PC-9 (cell line): Measurements from ENCODE around the gene CTSW. TPM values are rescaled to one million over a fixed set of nuclear protein-coding genes. Genes with fewer than 3 reads are reported as not detected.

Source experiments
- BruUV-seq: library from RNA; stranded (reverse); fragments of 400-500 nt; replicated peaks from 2 replicates; lab custom pipeline; 2021; lab: Mats Ljungman, UMichigan
- CTCF ChIA-PET: fragments of 300-600 bp; sonication (Branson Sonifier 250); formaldehyde crosslinking; loops from one replicate; lab custom pipeline; 2022; ENCODE audit warnings: antibody characterized with exemption; lab: Charles Lee
- POLR2A ChIA-PET: fragments of 300-600 bp; sonication (Branson Sonifier 250); formaldehyde crosslinking; loops from one replicate; lab custom pipeline; 2022; ENCODE audit warnings: antibody characterized with exemption; ENCODE audit not compliant: unreplicated experiment; lab: Charles Lee
- DNase-seq, 2 experiments: peaks; one replicate each; pipeline versions ENCODE4 v3.0.0 to v3.0.0-alpha.2; 2015 to 2022; ENCODE audit warnings: mixed read lengths in 1 of 2
- H2AFZ ChIP-seq: fragments of 200-600 bp; sonication (generic); 2 replicates; pipeline ENCODE4 v1.8.1; 2017; ENCODE audit warnings: antibody characterized with exemption
- H3F3A ChIP-seq: fragments of 200-600 bp; sonication (generic); 2 replicates; pipeline ENCODE4 v1.8.1; 2017; ENCODE audit warnings: antibody characterized with exemption, mild to moderate bottlenecking, low read depth; ENCODE audit not compliant: insufficient read depth
- H3K27ac ChIP-seq: fragments of 200-600 bp; sonication (generic); 2 replicates; pipeline ENCODE4 v1.6.1; 2016; ENCODE audit warnings: mixed run types
- H3K27me3 ChIP-seq: fragments of 200-600 bp; sonication (generic); 2 replicates; pipeline ENCODE4 v1.6.1; 2016; ENCODE audit warnings: low read depth, mixed run types; ENCODE audit not compliant: insufficient read depth
- H3K36me3 ChIP-seq: fragments of 200-600 bp; sonication (generic); 2 replicates; pipeline ENCODE4 v1.6.1; 2016; ENCODE audit warnings: low read depth, mixed run types
- H3K4me1 ChIP-seq: fragments of 200-600 bp; sonication (generic); replicated peaks from 2 replicates; pipeline ENCODE4 v1.6.1; 2016; ENCODE audit warnings: mixed run types; ENCODE audit not compliant: insufficient read depth
- H3K4me2 ChIP-seq: fragments of 200-600 bp; sonication (generic); 2 replicates; pipeline ENCODE4 v1.6.1; 2017; ENCODE audit warnings: mixed run types
- H3K4me3 ChIP-seq: fragments of 200-600 bp; sonication (generic); 2 replicates; pipeline ENCODE4 v1.6.1; 2016; ENCODE audit warnings: mixed run types
- H3K79me2 ChIP-seq: fragments of 200-600 bp; sonication (generic); 2 replicates; pipeline ENCODE4 v1.6.1; 2017; ENCODE audit warnings: low read depth, mixed run types
- H3K9me2 ChIP-seq: fragments of 200-600 bp; sonication (generic); 2 replicates; pipeline ENCODE4 v1.8.1; 2017; ENCODE audit warnings: mild to moderate bottlenecking; ENCODE audit not compliant: insufficient read depth
- H3K9me3 ChIP-seq: fragments of 200-600 bp; sonication (generic); 2 replicates; pipeline ENCODE4 v1.8.1; 2016; ENCODE audit warnings: low read depth; ENCODE audit not compliant: insufficient read depth
- H4K20me1 ChIP-seq: fragments of 200-600 bp; sonication (generic); 2 replicates; pipeline ENCODE4 v1.8.1; 2017; ENCODE audit not compliant: insufficient read depth
- EZH2 ChIP-seq: fragments of 200-600 bp; sonication (generic); IDR thresholded peaks from 2 replicates; pipeline ENCODE4 v1.8.0; 2017; ENCODE audit warnings: antibody characterized with exemption, low read depth
- intact Hi-C: fragments of 100-400 bp; cut with micrococcal nuclease; formaldehyde crosslinking; loops from one replicate; pipeline ENCODE4 v1.10.0; 2022; ENCODE audit not compliant: unreplicated experiment
- total RNA-seq: library from RNA; stranded (reverse); gene quantifications from 2 replicates; pipeline ENCODE4 v1.2.3, GENCODE V29; 2021
- TF ChIP-seq, protein P1 (sequence below): fragments of 200-600 bp; sonication (generic); conservative IDR thresholded peaks from 2 replicates; pipeline ENCODE4 v1.6.1; 2017; ENCODE audit warnings: mixed run types, antibody characterized with exemption, mild to moderate bottlenecking, moderate library complexity

The CTSW gene
- total RNA-seq, 1 experiment from 2014 or later, result not detected

DNA sequence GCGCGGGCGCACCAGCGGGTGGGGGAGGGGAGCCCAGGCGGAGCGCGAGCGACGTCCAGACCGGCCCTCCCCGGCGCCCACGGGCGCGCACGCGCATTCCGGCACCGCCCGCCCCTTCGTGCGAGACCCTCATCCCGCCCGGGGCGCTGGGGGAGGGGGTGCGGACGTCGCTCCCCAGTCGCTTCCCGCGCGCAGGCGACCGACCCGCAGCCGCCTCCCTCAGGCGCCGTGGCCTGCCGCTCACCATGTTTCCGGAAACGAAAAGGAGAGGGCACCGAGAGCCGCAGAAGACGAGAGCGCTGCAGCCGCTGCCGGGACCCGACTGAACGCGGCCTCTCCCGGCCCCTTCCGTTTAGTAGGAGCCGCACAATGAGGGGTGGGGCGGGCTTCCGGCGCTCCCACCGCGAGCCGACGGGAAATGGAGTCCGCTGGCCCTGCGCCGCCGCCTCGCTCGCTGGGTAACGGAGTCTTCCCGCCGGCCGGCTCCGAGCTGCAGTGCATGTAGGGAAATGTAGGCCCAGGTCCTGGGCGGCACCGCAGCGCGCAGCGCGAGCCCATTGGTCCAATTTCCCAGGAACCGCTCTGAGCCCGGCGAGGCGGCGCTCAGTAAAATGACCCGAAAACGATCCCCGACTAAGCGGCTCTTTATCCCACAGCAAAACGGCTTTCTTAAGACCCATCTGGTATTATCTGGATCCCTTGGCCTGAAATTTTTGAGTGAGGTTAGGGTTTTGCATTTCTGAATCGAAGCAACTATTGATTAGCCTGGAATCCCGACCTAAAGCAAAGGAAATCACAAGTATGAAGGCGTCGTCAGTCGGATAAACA is 21.6 kb upstream of the CTSW start, which contains the start of gene CFL1:
CFL1 (minus strand) TSS at position 328 of the 828 bp plus-strand sequence; CDS start at position 247, 81 bp downstream.
- peaks cover 21% of the 10 kb centered on the region for H3K4me1 ChIP-seq
- intact Hi-C loops, result loop anchor here (1.0 to 2.0 kb wide), 5 partner anchors 59 to 243 kb away; partner anchors contain the start of genes KAT5, MAP3K11, OVOL1 and PCNX3
- TF ChIP-seq, protein P1, sequence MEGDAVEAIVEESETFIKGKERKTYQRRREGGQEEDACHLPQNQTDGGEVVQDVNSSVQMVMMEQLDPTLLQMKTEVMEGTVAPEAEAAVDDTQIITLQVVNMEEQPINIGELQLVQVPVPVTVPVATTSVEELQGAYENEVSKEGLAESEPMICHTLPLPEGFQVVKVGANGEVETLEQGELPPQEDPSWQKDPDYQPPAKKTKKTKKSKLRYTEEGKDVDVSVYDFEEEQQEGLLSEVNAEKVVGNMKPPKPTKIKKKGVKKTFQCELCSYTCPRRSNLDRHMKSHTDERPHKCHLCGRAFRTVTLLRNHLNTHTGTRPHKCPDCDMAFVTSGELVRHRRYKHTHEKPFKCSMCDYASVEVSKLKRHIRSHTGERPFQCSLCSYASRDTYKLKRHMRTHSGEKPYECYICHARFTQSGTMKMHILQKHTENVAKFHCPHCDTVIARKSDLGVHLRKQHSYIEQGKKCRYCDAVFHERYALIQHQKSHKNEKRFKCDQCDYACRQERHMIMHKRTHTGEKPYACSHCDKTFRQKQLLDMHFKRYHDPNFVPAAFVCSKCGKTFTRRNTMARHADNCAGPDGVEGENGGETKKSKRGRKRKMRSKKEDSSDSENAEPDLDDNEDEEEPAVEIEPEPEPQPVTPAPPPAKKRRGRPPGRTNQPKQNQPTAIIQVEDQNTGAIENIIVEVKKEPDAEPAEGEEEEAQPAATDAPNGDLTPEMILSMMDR, result no peak
- no peak for TF ChIP-seq EZH2
- H3K27me3 ChIP-seq, result no peaks in the 10 kb centered on the region
- H2AFZ ChIP-seq, result peak within 1 kb of the TSS; percentile 92
- H4K20me1 ChIP-seq, result peaks cover 44% of the 10 kb centered on the region
- H3K36me3 ChIP-seq, result peaks cover 38% of the 10 kb centered on the region
- H3K4me3 ChIP-seq, result peak within 1 kb of the TSS; percentile 96
- CTCF ChIA-PET, result interaction anchor here (0.7 to 2.0 kb wide), 2 partner anchors 10 to 27 kb away, joined by 6 to 10 read pairs; no protein-coding TSS in a partner anchor
- no peaks in the 10 kb centered on the region for H3K9me3 ChIP-seq
- peak within 1 kb of the TSS; percentile 53 for H3K27ac ChIP-seq
- peak; percentile 92 to 99 for DNase-seq
- peak within 1 kb of the TSS; percentile 91 for H3K4me2 ChIP-seq
- BruUV-seq, result no TSS peak
- POLR2A ChIA-PET, result interaction anchor here (0.5 to 1.0 kb wide), 14 partner anchors 11 to 1629 kb away, joined by 3 to 37 read pairs (median 4); partner anchors contain the start of genes RNASEH2C, SF1 and SF3B2
- peaks cover 59% of the 10 kb centered on the region for H3F3A ChIP-seq
- peaks cover 68% of the 10 kb centered on the region for H3K79me2 ChIP-seq
- H3K9me2 ChIP-seq, result no peaks in the 10 kb centered on the region

DNA sequence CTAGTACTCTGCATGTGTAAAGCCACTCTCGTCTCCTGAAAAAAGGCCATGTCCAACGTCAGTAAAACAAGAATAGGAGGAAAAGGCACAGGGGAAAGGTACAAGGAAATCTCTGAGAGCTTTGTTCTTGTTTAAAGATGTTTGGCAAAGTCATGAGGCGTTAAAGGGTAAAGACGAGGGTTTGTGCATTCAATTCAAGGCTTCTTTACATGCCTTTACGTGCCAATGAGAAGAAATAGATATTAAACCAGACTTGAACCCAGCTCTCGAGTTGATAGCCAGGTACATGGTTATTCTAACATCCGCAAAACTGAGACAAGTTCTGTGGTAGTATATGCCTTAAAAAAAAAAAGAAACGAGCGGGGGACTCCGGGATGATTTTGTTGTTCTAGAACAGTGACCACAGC is 21.0 kb upstream of the CTSW start:
- ChIA-PET CTCF (interaction anchor here (0.7 to 2.0 kb wide), 2 partner anchors 11 to 26 kb away, joined by 6 to 10 read pairs; no protein-coding TSS in a partner anchor), POLR2A (interaction anchor here (0.5 to 1.7 kb wide), 17 partner anchors 10 to 1628 kb away, joined by 3 to 37 read pairs (median 4); partner anchors contain the start of genes CCDC85B, RNASEH2C and SF3B2)
- Histone ChIP-seq H3K9me2 (no peaks in the 10 kb centered on the region), H3K27me3 (no peaks in the 10 kb centered on the region), H3K36me3 (peaks cover 37% of the 10 kb centered on the region), H4K20me1 (peaks cover 38% of the 10 kb centered on the region), H3F3A (peaks cover 53% of the 10 kb centered on the region), H3K27ac (peak overlapping the region; percentile 45), H3K4me1 (peaks cover 21% of the 10 kb centered on the region), H3K79me2 (peaks cover 67% of the 10 kb centered on the region), H3K9me3 (no peaks in the 10 kb centered on the region), H3K4me3 (peak overlapping the region; percentile 96), H2AFZ (peak overlapping the region; percentile 92), H3K4me2 (peak overlapping the region; percentile 88)
- TF ChIP-seq, protein P1, result no peak
- TF ChIP-seq EZH2, result no peak
- TSS peak; percentile 28 for BruUV-seq
- DNase-seq, result no peak
- intact Hi-C loops, result loop anchor here (1.0 to 2.0 kb wide), 5 partner anchors 30 to 244 kb away; partner anchors contain the start of genes FIBP, MAP3K11, OVOL1 and PCNX3
